Measurements from ENCODE around the gene CHRM3. TPM values are rescaled to one million over a fixed set of nuclear protein-coding genes. Genes with fewer than 3 reads are reported as not detected.

Gene CHRM3
- total RNA-seq, 2 donors from 2014 or later, result 57.4 to 67.2 TPM

DNA sequence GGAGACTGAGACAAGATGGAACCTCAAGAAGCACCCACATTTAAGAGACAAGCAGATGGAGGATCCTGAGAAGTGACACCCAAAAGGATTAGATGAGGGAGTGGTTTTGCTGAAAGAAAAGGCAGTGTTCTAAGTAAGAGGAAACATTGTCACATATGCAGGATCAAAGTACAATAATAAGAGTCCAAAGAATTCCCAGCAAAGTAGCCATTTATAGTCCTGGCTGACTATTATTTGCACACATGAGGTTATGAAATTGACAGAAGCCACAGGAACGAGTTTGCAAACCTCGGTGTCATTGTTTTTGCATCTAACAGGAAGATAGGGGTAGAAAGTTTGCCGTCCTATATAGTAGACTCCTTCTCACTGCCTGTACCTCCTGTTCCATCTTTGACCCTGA is 41.3 kb downstream of the CHRM3 start:
- no peak for ATAC-seq
- peaks cover 11% of the 10 kb centered on the region for H3K4me1 ChIP-seq
- WGBS, 2 donors, result 48 to 58% methylated on average over 3 of the region's 3 CpGs
- no peaks in the 10 kb centered on the region for H3K9me3 ChIP-seq
- no peak overlapping the region for H3K4me3 ChIP-seq
- TF ChIP-seq POLR2A (IDR thresholded peaks at IDR 0.05) (no peak), CTCF (IDR thresholded peaks at IDR 0.05) (no peak)
- no peak overlapping the region for H3K27ac ChIP-seq
- no peak for DNase-seq
- intact Hi-C loops (cut with DNase I), result no loop called here
- no peaks in the 10 kb centered on the region for H3K36me3 ChIP-seq (replicated peaks in 1 of 2; ENCODE audit: insufficient read depth in 1 of 2, low read depth in 2 of 2)
- H3K27me3 ChIP-seq, result no peaks in the 10 kb centered on the region

GRCh38 chr1:239428120-239428710 is 41.8 kb downstream of the CHRM3 start:
- Histone ChIP-seq H3K4me1 (peaks cover 11% of the 10 kb centered on the region), H3K36me3 (replicated peaks in 1 of 2; ENCODE audit: insufficient read depth in 1 of 2, low read depth in 2 of 2) (no peaks in the 10 kb centered on the region), H3K4me3 (no peak overlapping the region), H3K27ac (no peak overlapping the region), H3K9me3 (no peaks in the 10 kb centered on the region), H3K27me3 (no peaks in the 10 kb centered on the region)
- ATAC-seq, result no peak
- no peak for DNase-seq
- intact Hi-C loops (cut with DNase I), result no loop called here
- TF ChIP-seq CTCF (IDR thresholded peaks at IDR 0.05) (no peak), POLR2A (IDR thresholded peaks at IDR 0.05) (no peak)
- WGBS, 2 donors, result 64 to 65% methylated on average over 4 of the region's 4 CpGs

DNA sequence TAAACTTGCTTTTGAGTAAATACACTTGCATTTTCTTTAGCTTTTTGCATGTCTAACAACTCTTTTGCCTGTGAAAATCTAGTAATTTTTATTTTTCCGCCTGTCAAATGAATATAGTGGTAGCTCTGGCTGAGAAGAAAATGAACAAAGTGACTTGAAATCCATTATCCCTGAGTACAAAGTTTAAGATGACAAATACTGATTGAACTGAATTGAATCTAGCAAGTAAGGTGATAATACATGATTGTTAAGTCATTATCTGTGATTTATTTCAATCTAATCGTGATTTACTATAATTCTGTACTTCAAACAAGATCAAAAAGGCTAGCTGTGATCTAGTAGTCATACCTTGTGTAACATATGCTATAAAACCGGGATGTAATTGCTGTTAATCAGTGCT is 42.8 kb downstream of the CHRM3 start:
- ATAC-seq (no peak), DNase-seq (no peak)
- intact Hi-C loops (cut with DNase I), result no loop called here
- Histone ChIP-seq H3K4me3 (no peak overlapping the region), H3K36me3 (replicated peaks in 1 of 2; ENCODE audit: insufficient read depth in 1 of 2, low read depth in 2 of 2) (no peaks in the 10 kb centered on the region), H3K27me3 (no peaks in the 10 kb centered on the region), H3K27ac (no peak overlapping the region), H3K9me3 (no peaks in the 10 kb centered on the region), H3K4me1 (peaks cover 11% of the 10 kb centered on the region)
- WGBS, 2 donors, result 54 to 63% methylated on average over 3 of the region's 3 CpGs
- TF ChIP-seq CTCF (IDR thresholded peaks at IDR 0.05) (no peak), POLR2A (IDR thresholded peaks at IDR 0.05) (no peak)

GRCh38 chr1:239432255-239432654 is 45.9 kb downstream of the CHRM3 start:
- ATAC-seq (no peak), DNase-seq (no peak)
- Histone ChIP-seq H3K36me3 (replicated peaks in 1 of 2; ENCODE audit: insufficient read depth in 1 of 2, low read depth in 2 of 2) (no peaks in the 10 kb centered on the region), H3K4me1 (peaks cover 10% of the 10 kb centered on the region), H3K27me3 (no peaks in the 10 kb centered on the region), H3K27ac (no peak overlapping the region), H3K4me3 (no peak overlapping the region), H3K9me3 (no peaks in the 10 kb centered on the region)
- intact Hi-C loops (cut with DNase I), result no loop called here
- TF ChIP-seq POLR2A (IDR thresholded peaks at IDR 0.05) (no peak), CTCF (IDR thresholded peaks at IDR 0.05) (no peak)
- WGBS, 2 donors, result 82 to 84% methylated on average over 1 of the region's 1 CpG

DNA sequence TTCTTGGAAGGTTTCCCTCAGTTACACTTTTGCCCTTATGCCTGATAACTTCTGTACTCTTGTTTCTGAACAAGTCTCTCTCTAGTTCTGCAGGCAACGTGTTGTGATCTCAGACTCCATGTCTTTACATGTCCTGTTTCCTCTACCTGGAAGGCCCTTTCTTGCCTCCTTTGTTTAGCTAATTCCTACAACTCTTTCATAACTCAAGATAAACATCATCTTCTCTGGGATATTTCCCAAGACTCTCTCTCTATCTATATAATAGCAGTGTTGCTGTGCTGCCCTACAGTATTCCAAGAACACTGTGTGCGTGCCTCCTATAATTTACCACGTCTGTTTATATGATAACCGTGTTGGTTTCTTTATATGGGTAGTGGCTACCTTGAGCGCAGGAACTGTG is 47.8 kb downstream of the CHRM3 start:
- Histone ChIP-seq H3K36me3 (replicated peaks in 1 of 2; ENCODE audit: insufficient read depth in 1 of 2, low read depth in 2 of 2) (no peaks in the 10 kb centered on the region), H3K4me3 (no peak overlapping the region), H3K9me3 (no peaks in the 10 kb centered on the region), H3K27ac (no peak overlapping the region), H3K27me3 (no peaks in the 10 kb centered on the region), H3K4me1 (no peaks in the 10 kb centered on the region)
- DNase-seq, result no peak
- no peak for TF ChIP-seq POLR2A (IDR thresholded peaks at IDR 0.05)
- no peak for TF ChIP-seq CTCF (IDR thresholded peaks at IDR 0.05)
- no peak for ATAC-seq
- intact Hi-C loops (cut with DNase I), result no loop called here
- 80 to 84% methylated on average over 5 of the region's 5 CpGs for WGBS, 2 donors

Measured in body of pancreas (tissue), 4 donors.